GM12864 (cell line): ENCODE results near the gene GSE1.

Experiments
- DNase-seq: peaks from one replicate; pipeline ENCODE4 v3.0.0-alpha.2; 2011; ENCODE audit warnings: low read depth
- H3K4me3 ChIP-seq: 2 replicates; pipeline ENCODE4 v1.5.1; 2011; ENCODE audit warnings: mild to moderate bottlenecking, low read depth, low read length, control low read depth
- CTCF ChIP-seq: IDR thresholded peaks from 2 replicates; pipeline ENCODE4 v1.5.1; 2011; ENCODE audit warnings: low read depth, mild to moderate bottlenecking, moderate library complexity, low read length, control low read depth, inconsistent platforms; ENCODE audit errors: missing control alignments

GSE1 gene

GRCh38 chr16:85682516-85682915 is 69.4 kb downstream of the GSE1 start:
- no peak for DNase-seq
- no peak overlapping the region for H3K4me3 ChIP-seq
- TF ChIP-seq CTCF: no peak

- no peak for TF ChIP-seq CTCF
- H3K4me3 ChIP-seq: no peak overlapping the region
- DNase-seq: no peak
Measured at GRCh38 chr16:85683363-85683762, 70.2 kb downstream of the GSE1 start.

GRCh38 chr16:85685251-85685650 is 72.1 kb downstream of the GSE1 start:
- no peak for TF ChIP-seq CTCF
- no peak overlapping the region for H3K4me3 ChIP-seq
- no peak for DNase-seq

GRCh38 chr16:85686912-85687591 is 73.9 kb downstream of the GSE1 start:
- H3K4me3 ChIP-seq: peak overlapping the region; percentile 90
- no peak for TF ChIP-seq CTCF

GRCh38 chr16:85687651-85688471 is 74.7 kb downstream of the GSE1 start:
- no peak for TF ChIP-seq CTCF
- no peak for DNase-seq

More at GRCh38 chr16:85686912-85687591, 73.9 kb downstream of the GSE1 start:
- peak; percentile 53 for DNase-seq

GRCh38 chr16:85688586-85689284 is 75.6 kb downstream of the GSE1 start, which contains the start of gene GINS2:
TSS of gene GINS2 (minus strand) at chr16:85688954. CDS start at chr16:85688898, 56 bp downstream.
- DNase-seq: peak; percentile 62
- no peak for TF ChIP-seq CTCF
- peak within 1 kb of the TSS; percentile 90 for H3K4me3 ChIP-seq

More at GRCh38 chr16:85687651-85688471, 74.7 kb downstream of the GSE1 start:
- H3K4me3 ChIP-seq: peak overlapping the region; percentile 90
